HCT116 (cell line): ENCODE results near the gene PRC1. TPM values are rescaled to one million over a fixed set of nuclear protein-coding genes. Genes with fewer than 3 reads are reported as not detected.

Source experiments
- ATAC-seq: fragments of 200-7000 bp; cut with Tn5 transposase; 2 replicates; pipeline ENCODE4 v1.9.1; 2020; ENCODE audit warnings: mild to moderate bottlenecking, moderate library complexity
- BruUV-seq: library from RNA; stranded (reverse); fragments of 400-500 nt; replicated peaks from 2 replicates; lab custom pipeline; 2021; lab: Mats Ljungman, UMichigan
- CTCF ChIA-PET: fragments of 300-600 bp; sonication (Branson Sonifier 250); formaldehyde crosslinking; loops from one replicate; lab custom pipeline; 2021; ENCODE audit warnings: antibody characterized with exemption; lab: Charles Lee
- POLR2A ChIA-PET: fragments of 300-600, 350-600 bp; sonication (Branson Sonifier 250); formaldehyde crosslinking; loops from one replicate; lab custom pipeline; 2021; ENCODE audit warnings: antibody characterized with exemption; lab: Charles Lee
- RAD21 ChIA-PET, 2 experiments: fragments of 300-600 bp; sonication (Branson Sonifier 250); formaldehyde crosslinking; loops; one replicate each; lab custom pipeline; 2023; ENCODE audit warnings: low total read pairs in 2 of 2; ENCODE audit not compliant: uncharacterized antibody in 2 of 2, unreplicated experiment in 2 of 2, low non-redundant PET in 1 of 2; lab: Charles Lee
- DNase-seq: peaks from one replicate; pipeline ENCODE4 v3.0.0-alpha.2; 2010; ENCODE audit warnings: low read depth, low spot score
- H2AFZ ChIP-seq: fragments of 200-600 bp; shearing (Covaris generic), sonication (generic); 2 replicates; pipeline ENCODE4 v1.6.1; 2017; ENCODE audit warnings: low read depth, mixed run types, mixed read lengths, antibody characterized with exemption, low read length; ENCODE audit not compliant: poor library complexity, severe bottlenecking
- H3K27ac ChIP-seq: 2 replicates; pipeline ENCODE4 v1.5.1; 2012; ENCODE audit warnings: low read depth, low read length
- H3K27me3 ChIP-seq: fragments of 200-600 bp; sonication (generic); 2 replicates; pipeline ENCODE4 v1.6.1; 2016; ENCODE audit warnings: mixed run types, low read length, mixed read lengths; ENCODE audit not compliant: insufficient read depth
- H3K36me3 ChIP-seq, 2 experiments: fragments of 200-500 bp in 1 of 2; fragments of 200-600 bp in 1 of 2; sonication (Bioruptor generic) in 1 of 2; sonication (generic) in 1 of 2; 2 replicates each; pipeline versions ENCODE4 v1.5.1 to v1.6.1; 2014 to 2016; ENCODE audit warnings: low read length in 2 of 2, inconsistent platforms in 1 of 2, mixed read lengths in 1 of 2, mixed run types in 1 of 2; ENCODE audit not compliant: insufficient read depth in 2 of 2, control insufficient read depth in 1 of 2
- H3K4me1 ChIP-seq, 2 experiments: fragments of 200-600 bp in 1 of 2; sonication (generic) in 1 of 2; 2 replicates each; pipeline versions ENCODE4 v1.5.1 to v1.6.1; 2012 to 2017; ENCODE audit warnings: low read length in 2 of 2, inconsistent platforms in 1 of 2, mild to moderate bottlenecking in 1 of 2, mixed read lengths in 1 of 2, mixed run types in 1 of 2, moderate library complexity in 1 of 2; ENCODE audit not compliant: insufficient read depth in 2 of 2, control insufficient read depth in 1 of 2
- H3K4me2 ChIP-seq: fragments of 200-600 bp; sonication (generic); 2 replicates; pipeline ENCODE4 v1.6.1; 2017; ENCODE audit warnings: mixed run types, low read length, mixed read lengths
- H3K4me3 ChIP-seq, 2 experiments: fragments of 200-600 bp in 1 of 2; sonication (generic) in 1 of 2; replicated peaks in 1 of 2; 2 replicates each; pipeline ENCODE4 v1.5.1; 2011 to 2016; ENCODE audit warnings: low read length in 2 of 2, control low read depth in 1 of 2, low read depth in 1 of 2, mild to moderate bottlenecking in 1 of 2, mixed read lengths in 1 of 2, mixed run types in 1 of 2
- H3K79me2 ChIP-seq: fragments of 200-600 bp; sonication (generic); 2 replicates; pipeline ENCODE4 v1.6.1; 2017; ENCODE audit warnings: mild to moderate bottlenecking, mixed run types, low read length, moderate library complexity, mixed read lengths; ENCODE audit not compliant: insufficient read depth
- H3K9ac ChIP-seq: fragments of 200-600 bp; sonication (generic); 2 replicates; pipeline ENCODE4 v1.6.1; 2016; ENCODE audit warnings: low read length, mixed read lengths
- H3K9me2 ChIP-seq: fragments of 200-600 bp; sonication (generic), shearing (Covaris generic); 2 replicates; pipeline ENCODE4 v1.6.1; 2017; ENCODE audit warnings: mixed run types, mild to moderate bottlenecking, moderate library complexity; ENCODE audit not compliant: insufficient read depth
- H3K9me3 ChIP-seq, 2 experiments: fragments of 200-500 bp in 1 of 2; fragments of 200-600 bp in 1 of 2; sonication (Bioruptor generic) in 1 of 2; sonication (generic) in 1 of 2; 2 replicates each; pipeline ENCODE4 v1.6.1; 2014 to 2017; ENCODE audit warnings: low read length in 2 of 2, mixed read lengths in 2 of 2, inconsistent platforms in 1 of 2, low read depth in 1 of 2, mild to moderate bottlenecking in 1 of 2, mixed run types in 1 of 2, moderate library complexity in 1 of 2; ENCODE audit not compliant: control insufficient read depth in 1 of 2, insufficient read depth in 1 of 2
- H4K20me1 ChIP-seq: fragments of 200-600 bp; sonication (generic), shearing (Covaris generic); 2 replicates; pipeline ENCODE4 v1.6.1; 2017; ENCODE audit warnings: mixed run types, mild to moderate bottlenecking, moderate library complexity; ENCODE audit not compliant: insufficient read depth
- CBX3 ChIP-seq: IDR thresholded peaks from 2 replicates; pipeline ENCODE4 v1.6.1; 2012; ENCODE audit warnings: low read depth
- CEBPB ChIP-seq: IDR thresholded peaks from 2 replicates; pipeline ENCODE4 v1.6.1; 2012; ENCODE audit warnings: low read depth
- EGR1 ChIP-seq: IDR thresholded peaks from 2 replicates; pipeline ENCODE4 v1.6.1; 2012; ENCODE audit warnings: low read depth
- ELF1 ChIP-seq: IDR thresholded peaks from 2 replicates; pipeline ENCODE4 v1.6.1; 2012; ENCODE audit warnings: low read depth, borderline replicate concordance
- EZH2 ChIP-seq: fragments of 200-600 bp; sonication (generic); IDR thresholded peaks from 2 replicates; pipeline ENCODE4 v1.6.1; 2017; ENCODE audit warnings: antibody characterized with exemption, mixed run types
- EZH2phosphoT487 ChIP-seq: fragments of 200-600 bp; IDR thresholded peaks from 2 replicates; pipeline ENCODE4 v1.6.1; 2018; ENCODE audit warnings: antibody characterized with exemption, borderline replicate concordance
- FOSL1 ChIP-seq: IDR thresholded peaks from 2 replicates; pipeline ENCODE4 v1.6.1; 2012; ENCODE audit warnings: low read depth
- POLR2A ChIP-seq: IDR thresholded peaks from 2 replicates; pipeline ENCODE4 v1.7.0; 2011; ENCODE audit warnings: borderline replicate concordance; ENCODE audit not compliant: insufficient read depth, insufficient read length; ENCODE audit errors: extremely low read depth
- POLR2AphosphoS5 ChIP-seq: IDR thresholded peaks from 2 replicates; pipeline ENCODE4 v1.6.1; 2011; ENCODE audit warnings: mild to moderate bottlenecking, low read depth, low read length, moderate library complexity
- RAD21 ChIP-seq: IDR thresholded peaks from 2 replicates; pipeline ENCODE4 v1.6.1; 2012; ENCODE audit warnings: low read depth, mild to moderate bottlenecking
- SIN3A ChIP-seq: IDR thresholded peaks from 2 replicates; pipeline ENCODE4 v1.6.1; 2012; ENCODE audit warnings: low read depth
- SP1 ChIP-seq: IDR thresholded peaks from 2 replicates; pipeline ENCODE4 v1.6.1; 2012; ENCODE audit warnings: low read depth
- SRF ChIP-seq: IDR thresholded peaks from 2 replicates; pipeline ENCODE4 v1.6.1; 2012; ENCODE audit warnings: low read depth
- TCF7L2 ChIP-seq: IDR thresholded peaks from 2 replicates; pipeline ENCODE4 v1.7.0; 2011; ENCODE audit warnings: borderline replicate concordance, inconsistent platforms; ENCODE audit not compliant: insufficient read depth, insufficient read length; ENCODE audit errors: extremely low read depth
- YY1 ChIP-seq: IDR thresholded peaks from 2 replicates; pipeline ENCODE4 v1.6.1; 2011; ENCODE audit warnings: low read length, low read depth, moderate library complexity, mild to moderate bottlenecking; ENCODE audit not compliant: insufficient replicate concordance; ENCODE audit errors: extremely low read depth
- ZBTB33 ChIP-seq: IDR thresholded peaks from 2 replicates; pipeline ENCODE4 v1.6.1; 2011; ENCODE audit warnings: mild to moderate bottlenecking, low read length, moderate library complexity; ENCODE audit not compliant: insufficient replicate concordance; ENCODE audit errors: extremely low read depth
- ZFX ChIP-seq: fragments of 450-650 bp; IDR thresholded peaks from 2 replicates; pipeline ENCODE4 v1.6.1; 2017
- ZNF274 ChIP-seq: fragments of 200-500 bp; sonication (Bioruptor generic); IDR thresholded peaks from 2 replicates; pipeline ENCODE4 v1.6.1; 2014; ENCODE audit warnings: mild to moderate bottlenecking, low read depth, low read length, inconsistent platforms
- intact Hi-C: fragments of 100-400 bp; cut with micrococcal nuclease; formaldehyde crosslinking; loops from 2 replicates; pipeline ENCODE4 v1.10.0; 2022
- total RNA-seq: library from RNA; stranded (reverse); gene quantifications from one replicate; pipeline ENCODE4 v1.2.1, GENCODE V29; 2021; ENCODE audit not compliant: unreplicated experiment
- TF ChIP-seq, protein P1 (sequence below): IDR thresholded peaks from 2 replicates; pipeline ENCODE4 v1.6.1; 2012

Gene PRC1
- total RNA-seq, 1 experiment from 2014 or later, result 186 TPM

- Histone ChIP-seq H3K36me3 (peaks cover 2 to 4% of the 10 kb centered on the region in 2 experiments; a peak in 3 of 4 replicates), H3K4me3 (no peak overlapping the region), H3K79me2 (no peaks in the 10 kb centered on the region), H3K9me2 (no peaks in the 10 kb centered on the region), H3K27ac (no peak overlapping the region), H2AFZ (no peak overlapping the region), H3K4me1 (no peaks in the 10 kb centered on the region), H3K4me2 (no peak overlapping the region), H3K27me3 (no peaks in the 10 kb centered on the region), H4K20me1 (no peaks in the 10 kb centered on the region), H3K9me3 (no peaks in the 10 kb centered on the region), H3K9ac (no peak overlapping the region)
- intact Hi-C loops, result no loop called here
- BruUV-seq, result no TSS peak
- CTCF ChIA-PET, result no interaction called here
- POLR2A ChIA-PET, result no interaction called here
- DNase-seq (no peak), ATAC-seq (no peak)
- RAD21 ChIA-PET, result no interaction called here
- TF ChIP-seq, protein P1, sequence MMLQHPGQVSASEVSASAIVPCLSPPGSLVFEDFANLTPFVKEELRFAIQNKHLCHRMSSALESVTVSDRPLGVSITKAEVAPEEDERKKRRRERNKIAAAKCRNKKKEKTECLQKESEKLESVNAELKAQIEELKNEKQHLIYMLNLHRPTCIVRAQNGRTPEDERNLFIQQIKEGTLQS, result no peak
- TF ChIP-seq EGR1, result no peak
- TF ChIP-seq CEBPB, result no peak
Observed at GRCh38 chr15:90918034-90918788, 76.1 kb downstream of the PRC1 start.

DNA sequence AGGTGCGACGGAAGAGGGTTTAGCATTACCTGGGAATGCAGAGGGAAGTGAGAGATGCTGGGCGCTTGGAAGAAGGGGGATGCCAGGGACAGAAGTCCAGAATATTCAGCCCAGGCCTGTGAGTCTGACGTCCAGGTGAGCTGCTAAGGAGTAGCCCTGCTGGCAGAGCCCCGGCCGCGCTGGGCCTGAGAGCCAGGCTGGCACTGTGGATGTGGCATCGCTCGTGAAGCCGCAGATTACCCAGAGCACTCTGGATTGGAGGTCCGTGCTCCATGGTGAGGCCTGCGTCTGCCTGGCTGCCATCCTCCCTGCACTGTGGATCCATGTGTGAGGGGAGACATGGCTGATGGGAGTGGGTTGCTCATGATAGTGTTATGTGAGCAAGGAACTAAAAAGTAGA is 76.8 kb downstream of the PRC1 start:
- ChIA-PET POLR2A (no interaction called here), CTCF (no interaction called here), RAD21 (no interaction called here)
- ATAC-seq, result no peak
- no peak overlapping the region for H3K27ac ChIP-seq
- no peaks in the 10 kb centered on the region for H3K9me3 ChIP-seq
- no peak overlapping the region for H2AFZ ChIP-seq
- H3K27me3 ChIP-seq, result no peaks in the 10 kb centered on the region
- intact Hi-C loops, result no loop called here
- no peak overlapping the region for H3K4me3 ChIP-seq
- DNase-seq, result no peak
- TF ChIP-seq EZH2, result no peak
- TF ChIP-seq ZFX, result no peak
- no peak for TF ChIP-seq YY1
- TF ChIP-seq SIN3A, result no peak
- no peak for TF ChIP-seq POLR2A
- TF ChIP-seq FOSL1, result no peak
- TF ChIP-seq, protein P1, result no peak
- TF ChIP-seq SP1, result no peak
- no peak for TF ChIP-seq CBX3
- TF ChIP-seq ZNF274, result no peak
- TF ChIP-seq TCF7L2, result no peak
- TF ChIP-seq ELF1, result no peak
- TF ChIP-seq EZH2phosphoT487, result no peak
- no peak for TF ChIP-seq RAD21
- no peak for TF ChIP-seq SRF
- no peak for TF ChIP-seq POLR2AphosphoS5
- no peak for TF ChIP-seq ZBTB33
- no peak for TF ChIP-seq CEBPB
- H4K20me1 ChIP-seq, result no peaks in the 10 kb centered on the region
- no peaks in the 10 kb centered on the region for H3K9me2 ChIP-seq
- H3K36me3 ChIP-seq, result peaks cover 2 to 4% of the 10 kb centered on the region in 2 experiments; a peak in 3 of 4 replicates
- H3K9ac ChIP-seq, result no peak overlapping the region
- no peaks in the 10 kb centered on the region for H3K4me1 ChIP-seq
- BruUV-seq, result no TSS peak
- H3K79me2 ChIP-seq, result no peaks in the 10 kb centered on the region
- H3K4me2 ChIP-seq, result no peak overlapping the region
